ENCODE data around the gene CKMT2. TPM values are rescaled to one million over a fixed set of nuclear protein-coding genes. Genes with fewer than 3 reads are reported as not detected.
A peak's percentile ranks its signal among the peaks of the same experiment; 100 is the strongest.

Gene CKMT2
- total and polyA plus RNA-seq, 2 of the 8 experiments (the other 6 are each of a cell fraction or from before 2014, with no cell fraction given): 2.4 to 5.0 TPM

DNA sequence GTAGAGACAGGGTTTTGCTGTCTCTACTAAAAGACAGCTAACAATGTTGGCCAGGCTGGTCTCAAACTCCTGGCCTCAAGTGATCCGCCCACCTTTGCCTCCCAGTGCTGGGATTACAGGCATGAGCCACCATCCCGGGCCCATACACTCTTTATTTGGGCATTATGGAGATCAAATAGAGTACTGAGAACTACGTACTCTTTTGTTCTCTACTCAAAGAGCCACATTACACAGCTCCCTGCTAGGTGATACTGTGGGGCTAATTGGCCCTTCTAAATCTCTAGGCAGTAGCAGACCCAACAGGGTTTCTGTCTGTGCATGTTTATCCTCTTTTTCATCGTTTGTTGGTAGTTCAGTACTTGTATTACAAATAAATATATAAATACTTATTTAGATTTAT, 16.1 kb downstream of the CKMT2 start:
- FAIRE-seq: no peak
- no peak overlapping the region for H2BK15ac ChIP-seq (ENCODE audit: low read length)

More for the DNA sequence above, 16.1 kb downstream of the CKMT2 start:
- no peak overlapping the region for H4K5ac ChIP-seq (ENCODE audit: insufficient read length, low read depth, low read length)
- H2BK120ac ChIP-seq (replicated peaks; ENCODE audit: low read depth, low read length): no peak overlapping the region
- no peak overlapping the region for H2AFZ ChIP-seq (ENCODE audit: low read length)
- no peak overlapping the region for H2BK20ac ChIP-seq (ENCODE audit: low read length)
- H3K56ac ChIP-seq (replicated peaks; ENCODE audit: insufficient read length, low read depth, low read length): no peak overlapping the region
- no peak overlapping the region for H2BK12ac ChIP-seq (ENCODE audit: low read depth, low read length)
- H3K79me2 ChIP-seq (ENCODE audit: control insufficient read depth in 1 of 2, insufficient read depth in 2 of 2, low read length in 2 of 2): no peaks in the 10 kb centered on the region
- ChIA-PET CTCF (ENCODE audit: partially characterized antibody) (interaction anchor here (0.7 to 2.0 kb wide), 5 partner anchors 9 to 66 kb away, joined by 3 to 6 read pairs (median 3); no protein-coding TSS in a partner anchor), POLR2A (ENCODE audit: partially characterized antibody) (interaction anchor here (1.2 to 5.8 kb wide), 2 partner anchors 12 to 16 kb away, joined by 3 to 24 read pairs; partner anchors contain the start of gene CKMT2)
- H3K79me1 ChIP-seq (ENCODE audit: low read depth, low read length): peaks cover 6% of the 10 kb centered on the region
- H4K20me1 ChIP-seq (replicated peaks in 1 of 2; ENCODE audit: control insufficient read depth in 1 of 2, insufficient read depth in 2 of 2, low read length in 2 of 2): peaks cover 3% of the 10 kb centered on the region in 2 experiments
- H3K9me3 ChIP-seq (ENCODE audit: insufficient read depth in 2 of 2, low read depth in 1 of 2, low read length in 1 of 2): no peaks in the 10 kb centered on the region
- H3K18ac ChIP-seq (ENCODE audit: extremely low read depth, low read length): no peak overlapping the region
- no peak overlapping the region for H3K23ac ChIP-seq (ENCODE audit: insufficient read length)
- H3K9ac ChIP-seq (replicated peaks in 1 of 4; ENCODE audit: extremely low read depth in 1 of 4, low read depth in 3 of 4, low read length in 3 of 4): no peak overlapping the region
- H3K27ac ChIP-seq (ENCODE audit: low read depth, low read length): no peak overlapping the region
- no peak for TF ChIP-seq POLR2AphosphoS5 (IDR thresholded peaks at IDR 0.05; ENCODE audit: low read depth, low read length)
- TF ChIP-seq EGR1 (IDR thresholded peaks at IDR 0.05; ENCODE audit: borderline replicate concordance, low read depth, low read length): peak; percentile 25; the same call in 1 of the 2 replicates
- TF ChIP-seq SP4 (IDR thresholded peaks at IDR 0.05; ENCODE audit: low read length): no peak
- no peak overlapping the region for H3K4me2 ChIP-seq (ENCODE audit: insufficient read depth in 1 of 2, low read depth in 2 of 2, low read length in 2 of 2)
- H3K4me1 ChIP-seq (replicated peaks in 1 of 4; ENCODE audit: control insufficient read depth in 3 of 4, insufficient read depth in 4 of 4, low read length in 3 of 4): peaks cover 0 to 7% (median 2%) of the 10 kb centered on the region in 4 experiments; a peak in 3 of 7 replicates
- no peak overlapping the region for H2AK5ac ChIP-seq (ENCODE audit: low read depth, low read length)
- no peak overlapping the region for H4K8ac ChIP-seq (ENCODE audit: extremely low read depth, insufficient read depth, low read length)
- no peak overlapping the region for H3K4me3 ChIP-seq (ENCODE audit: extremely low read depth in 1 of 4, insufficient read depth in 2 of 4, low read depth in 3 of 4, low read length in 4 of 4)
- no peak overlapping the region; the same call in 1 of the 2 replicates for H2BK5ac ChIP-seq (ENCODE audit: low read depth, low read length)
- WGBS, 2 experiments (ENCODE audit: extremely low coverage in 1 of 2, insufficient coverage in 1 of 2, insufficient read length in 1 of 2, insufficient replicate concordance in 2 of 2, low coverage in 1 of 2, low lambda C conversion rate in 2 of 2, missing lambda C conversion rate in 1 of 2): 84% methylated on average over 4 of the region's 4 CpGs; no CpG with 5 or more reads in 1 of the 2 experiments
- no peak overlapping the region for H4K91ac ChIP-seq (replicated peaks; ENCODE audit: insufficient read length, low read length)
- H3K36me3 ChIP-seq (ENCODE audit: control insufficient read depth in 2 of 4, insufficient read depth in 4 of 4, low read length in 3 of 4): 0 out of 8 replicates have a peak, but pooled peaks cover 0 to 4% (median 0%) of the 10 kb centered on the region in 4 experiments
- H3K27me3 ChIP-seq (replicated peaks in 1 of 4; ENCODE audit: control insufficient read depth in 3 of 4, extremely low read depth in 1 of 4, insufficient read depth in 3 of 4, low read length in 3 of 4): no peaks in the 10 kb centered on the region
- no peak overlapping the region for H3K14ac ChIP-seq (ENCODE audit: insufficient read length)
- H3K4ac ChIP-seq (replicated peaks; ENCODE audit: insufficient read length, low read depth, low read length): no peak overlapping the region
- DNase-seq (ENCODE audit: low read depth in 1 of 2, low spot score in 2 of 2): no peak
- H3K23me2 ChIP-seq (ENCODE audit: low read depth, low read length): no peaks in the 10 kb centered on the region; the same call in 1 of the 2 replicates

Data from H1 (cell line).